ENCODE data around the gene ZNF649. TPM values are rescaled to one million over a fixed set of nuclear protein-coding genes. Genes with fewer than 3 reads are reported as not detected.

Gene ZNF649
- total RNA-seq = 4.4 and 11.0 TPM in 2 replicates

GRCh38 chr19:51904331-51905165, at the start of gene ZNF649:
Gene ZNF649 (minus strand): TSS chr19:51905017. CDS start chr19:51900107, 4,910 bp downstream.

GRCh38 chr19:51926784-51927741, 22.2 kb upstream of the ZNF649 start, which contains the start of gene ZNF613:
Gene ZNF613 (plus strand): TSS chr19:51927472. CDS start chr19:51936221, 8,749 bp downstream.

GRCh38 chr19:51887522-51888498, 17.0 kb downstream of the ZNF649 start, which contains the start of gene ZNF577:
Gene ZNF577 (minus strand): TSS chr19:51887951. CDS start chr19:51880382, 7,569 bp downstream.

Other genes starting within 250 kb of the ZNF649 start
- gene SPACA6, start 211.7 kb downstream of the ZNF649 start, total RNA-seq = 4.7 and 8.5 TPM in 2 replicates
- gene HAS1, start 181.0 kb downstream of the ZNF649 start, total RNA-seq = not detected in 2 replicates
- gene FPR1, start 153.1 kb downstream of the ZNF649 start, total RNA-seq = not detected in 2 replicates
- not detected in 2 replicates for gene FPR2, start 143.8 kb downstream of the ZNF649 start, total RNA-seq
- gene FPR3, start 109.9 kb downstream of the ZNF649 start, total RNA-seq = not detected in 2 replicates
- 1.6 and 6.9 TPM in 2 replicates for gene ZNF577, start 17.1 kb downstream of the ZNF649 start, total RNA-seq
- gene ZNF613, start 22.5 kb upstream of the ZNF649 start, total RNA-seq = 5.3 and 14.6 TPM in 2 replicates
- gene ZNF350, start 81.8 kb upstream of the ZNF649 start, total RNA-seq = 6.2 and 11.2 TPM in 2 replicates
- gene ZNF615, start 103.2 kb upstream of the ZNF649 start, total RNA-seq = 7.9 and 11.8 TPM in 2 replicates
- gene ZNF614, start 123.4 kb upstream of the ZNF649 start, total RNA-seq = 6.5 and 9.4 TPM in 2 replicates
- gene ZNF432, start 143.8 kb upstream of the ZNF649 start, total RNA-seq = 3.9 and 8.4 TPM in 2 replicates
- gene ZNF841, start 190.7 kb upstream of the ZNF649 start, total RNA-seq = 9.4 and 20.1 TPM in 2 replicates
- gene ZNF616, start 234.9 kb upstream of the ZNF649 start, total RNA-seq = 4.7 and 13.0 TPM in 2 replicates

Measured in bladder microvascular endothelial cell (primary cell).